HepG2 (cell line): Measurements from ENCODE around the gene TUT7. TPM values are rescaled to one million over a fixed set of nuclear protein-coding genes. Genes with fewer than 3 reads are reported as not detected.

ENCODE experiments used
- CBX2 ChIP-seq, 2 experiments: fragments of 200-600 bp in 1 of 2; sonication (generic); formaldehyde crosslinking in 1 of 2; IDR thresholded peaks; 2 replicates each; pipeline versions ENCODE4 v1.7.0 to v1.8.1; 2018 to 2022; ENCODE audit warnings: low read depth in 2 of 2, low read length in 1 of 2, mild to moderate bottlenecking in 1 of 2, missing genetic modification reagents in 1 of 2
- DPF2 ChIP-seq: sonication (generic); formaldehyde crosslinking; IDR thresholded peaks from 2 replicates; pipeline ENCODE4 v1.4.0; 2020; ENCODE audit warnings: mild to moderate bottlenecking, low read depth, missing genetic modification reagents, borderline replicate concordance
- HOMEZ ChIP-seq: IDR thresholded peaks from 2 replicates; pipeline ENCODE4 v1.6.1; 2016; ENCODE audit warnings: low read depth
- HOXA7 ChIP-seq: sonication (generic); formaldehyde crosslinking; IDR thresholded peaks from 2 replicates; pipeline ENCODE4 v1.8.1; 2022; ENCODE audit warnings: mild to moderate bottlenecking, missing genetic modification reagents, moderate library complexity
- JUNB ChIP-seq: sonication (generic); formaldehyde crosslinking; IDR thresholded peaks from 2 replicates; pipeline ENCODE4 v1.8.0; 2022; ENCODE audit warnings: missing genetic modification reagents, mild to moderate bottlenecking, borderline replicate concordance
- MAFK ChIP-seq, 2 experiments: IDR thresholded peaks in 1 of 2; conservative IDR thresholded peaks in 1 of 2; 2 replicates each; pipeline ENCODE4 v1.6.1; 2011; ENCODE audit warnings: improper control_type of control experiment in 2 of 2, low read length in 2 of 2
- MBD4 ChIP-seq: IDR thresholded peaks from 2 replicates; pipeline ENCODE4 v1.6.1; 2012; ENCODE audit warnings: low read length, inconsistent platforms, borderline replicate concordance
- NR1H2 ChIP-seq: sonication (generic); formaldehyde crosslinking; IDR thresholded peaks from 2 replicates; pipeline ENCODE4 v1.8.1; 2022; ENCODE audit warnings: low read depth, missing genetic modification reagents, borderline replicate concordance
- PAXIP1 ChIP-seq: sonication (generic); formaldehyde crosslinking; conservative IDR thresholded peaks from 2 replicates; pipeline ENCODE4 v1.4.0; 2020; ENCODE audit warnings: mild to moderate bottlenecking, missing genetic modification reagents, moderate library complexity
- RORA ChIP-seq: sonication (generic); formaldehyde crosslinking; IDR thresholded peaks from 2 replicates; pipeline ENCODE4 v1.5.0; 2020; ENCODE audit warnings: mild to moderate bottlenecking, missing genetic modification reagents, moderate library complexity
- SP140L ChIP-seq: sonication (generic); formaldehyde crosslinking; IDR thresholded peaks from 2 replicates; pipeline ENCODE4 v1.4.0; 2020; ENCODE audit warnings: missing genetic modification reagents, borderline replicate concordance
- ZBTB21 ChIP-seq: sonication (generic); formaldehyde crosslinking; IDR thresholded peaks from 2 replicates; pipeline ENCODE4 v1.4.0; 2020; ENCODE audit warnings: missing genetic modification reagents
- ZBTB42 ChIP-seq: sonication (generic); formaldehyde crosslinking; IDR thresholded peaks from 2 replicates; pipeline ENCODE4 v1.5.0; 2020; ENCODE audit warnings: mild to moderate bottlenecking, missing genetic modification reagents
- ZNF256 ChIP-seq: sonication (generic); formaldehyde crosslinking; conservative IDR thresholded peaks from 2 replicates; pipeline ENCODE4 v1.4.0; 2020; ENCODE audit warnings: missing genetic modification reagents
- ZNF329 ChIP-seq: sonication (generic); formaldehyde crosslinking; IDR thresholded peaks from 2 replicates; pipeline ENCODE4 v1.9.0; 2021; ENCODE audit warnings: low read depth, mild to moderate bottlenecking, missing genetic modification reagents
- ZNF337 ChIP-seq: sonication (generic); formaldehyde crosslinking; IDR thresholded peaks from 2 replicates; pipeline ENCODE4 v1.5.1; 2020; ENCODE audit warnings: missing genetic modification reagents, low read depth, mild to moderate bottlenecking, borderline replicate concordance
- ZNF432 ChIP-seq: sonication (generic); formaldehyde crosslinking; IDR thresholded peaks from 2 replicates; pipeline ENCODE4 v1.5.0; 2020; ENCODE audit warnings: missing genetic modification reagents, mild to moderate bottlenecking, borderline replicate concordance
- ZNF678 ChIP-seq: sonication (generic); formaldehyde crosslinking; IDR thresholded peaks from 2 replicates; pipeline ENCODE4 v1.4.0; 2020; ENCODE audit warnings: mild to moderate bottlenecking, missing genetic modification reagents
- ZNF777 ChIP-seq: sonication (generic); formaldehyde crosslinking; IDR thresholded peaks from 2 replicates; pipeline ENCODE4 v1.4.0; 2020; ENCODE audit warnings: missing genetic modification reagents
- ZNF839 ChIP-seq: sonication (generic); formaldehyde crosslinking; IDR thresholded peaks from 2 replicates; pipeline ENCODE4 v1.4.0; 2020; ENCODE audit warnings: missing genetic modification reagents, mild to moderate bottlenecking, borderline replicate concordance
- ZNF883 ChIP-seq: sonication (generic); formaldehyde crosslinking; IDR thresholded peaks from 2 replicates; pipeline ENCODE4 v1.5.1; 2020; ENCODE audit warnings: mild to moderate bottlenecking, missing genetic modification reagents; ENCODE audit errors: not compliant biosample characterization
- ZNF891 ChIP-seq: sonication (generic); formaldehyde crosslinking; IDR thresholded peaks from 2 replicates; pipeline ENCODE4 v1.5.0; 2020; ENCODE audit warnings: mild to moderate bottlenecking, missing genetic modification reagents
- polyA plus RNA-seq, 8 experiments: library from polyadenylated mRNA; depleted of rRNA in 3 of 8; stranded (reverse) in 7 of 8; unstranded in 1 of 8; fragments of >200 nt; fragmentation: Illumina TruSeq in 4 of 8; extraction: Trizol in 4 of 8; gene quantifications; 2 replicates each; pipeline versions ENCODE4 v1.2.1 to v1.2.3, GENCODE V29; 2011 to 2016; ENCODE audit warnings: low read depth in 4 of 8, missing spikeins in 1 of 8, mixed read lengths in 1 of 8; ENCODE audit not compliant: insufficient read depth in 1 of 8
- total RNA-seq, 5 experiments: library from RNA; depleted of rRNA; stranded (reverse); fragments of >200 nt; fragmentation: Illumina TruSeq; extraction: Trizol; gene quantifications; 2 replicates each; pipeline ENCODE4 v1.2.3, GENCODE V29; 2016; ENCODE audit warnings: low read depth in 1 of 5
- TF ChIP-seq, protein P1 (sequence below): sonication (generic); formaldehyde crosslinking; IDR thresholded peaks from 2 replicates; pipeline ENCODE4 v1.4.0; 2020; ENCODE audit warnings: mild to moderate bottlenecking, missing genetic modification reagents
- TF ChIP-seq, protein P2 (sequence below): IDR thresholded peaks from 2 replicates; pipeline ENCODE4 v1.6.1; 2016; ENCODE audit warnings: missing compliant biosample characterization, missing genetic modification reagents, borderline replicate concordance

Gene TUT7
- total and polyA plus RNA-seq, 2 of the 13 experiments (the other 11 are each of a cell fraction or from before 2014, with no cell fraction given): 12.0 to 19.4 TPM

DNA sequence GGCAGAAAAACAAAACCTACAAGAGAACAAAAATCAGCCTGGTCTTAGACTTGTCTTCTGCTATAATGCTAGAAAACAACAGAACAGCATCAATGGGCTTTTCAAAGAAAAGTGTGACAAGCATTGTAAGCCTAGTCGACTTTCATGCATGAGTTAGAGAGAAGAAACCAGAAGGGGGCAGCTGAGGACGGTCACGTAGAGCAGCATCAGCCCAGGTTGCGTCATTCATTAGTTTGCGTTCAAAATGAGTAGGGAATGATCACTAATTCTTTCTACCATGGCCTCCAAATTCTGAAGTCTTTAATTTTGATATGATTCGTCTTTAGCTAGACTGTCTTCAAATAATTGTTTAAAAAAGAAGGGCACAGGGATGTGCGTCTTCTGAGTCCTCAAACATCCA, 67.2 kb downstream of the TUT7 start (continued):
- TF ChIP-seq PAXIP1 (CRISPR knock-in tag) (no peak), SP140L (CRISPR knock-in tag) (no peak), CBX2 (IDR thresholded peaks at IDR 0.05; ENCODE audit: low read depth, low read length) (no peak), CBX2 (CRISPR knock-in tag; IDR thresholded peaks at IDR 0.05; ENCODE audit: low read depth) (no peak), RORA (CRISPR knock-in tag) (no peak), MBD4 (no peak), ZNF777 (CRISPR knock-in tag) (no peak), MAFK (conservative IDR thresholded peaks at IDR 0.05 in 1 of 2, IDR thresholded peaks at IDR 0.05 in 1 of 2; ENCODE audit: low read length in 2 of 2) (no peak), ZBTB21 (CRISPR knock-in tag) (no peak), ZNF883 (CRISPR knock-in tag) (no peak), ZNF839 (CRISPR knock-in tag) (no peak), ZNF678 (CRISPR knock-in tag) (no peak), ZNF432 (no peak), ZNF256 (CRISPR knock-in tag) (no peak), NR1H2 (CRISPR knock-in tag) (no peak), ZNF337 (no peak), ZNF891 (no peak), HOMEZ (CRISPR knock-in tag) (0 out of 2 replicates have a peak, but pooled peaks have one; percentile 49), HOXA7 (CRISPR knock-in tag) (no peak), ZBTB42 (no peak), ZNF329 (CRISPR knock-in tag) (no peak), DPF2 (CRISPR knock-in tag) (no peak), JUNB (CRISPR knock-in tag) (no peak)
- TF ChIP-seq, protein P1, sequence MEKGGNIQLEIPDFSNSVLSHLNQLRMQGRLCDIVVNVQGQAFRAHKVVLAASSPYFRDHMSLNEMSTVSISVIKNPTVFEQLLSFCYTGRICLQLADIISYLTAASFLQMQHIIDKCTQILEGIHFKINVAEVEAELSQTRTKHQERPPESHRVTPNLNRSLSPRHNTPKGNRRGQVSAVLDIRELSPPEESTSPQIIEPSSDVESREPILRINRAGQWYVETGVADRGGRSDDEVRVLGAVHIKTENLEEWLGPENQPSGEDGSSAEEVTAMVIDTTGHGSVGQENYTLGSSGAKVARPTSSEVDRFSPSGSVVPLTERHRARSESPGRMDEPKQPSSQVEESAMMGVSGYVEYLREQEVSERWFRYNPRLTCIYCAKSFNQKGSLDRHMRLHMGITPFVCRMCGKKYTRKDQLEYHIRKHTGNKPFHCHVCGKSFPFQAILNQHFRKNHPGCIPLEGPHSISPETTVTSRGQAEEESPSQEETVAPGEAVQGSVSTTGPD (CRISPR knock-in tag): no peak
- TF ChIP-seq, protein P2, sequence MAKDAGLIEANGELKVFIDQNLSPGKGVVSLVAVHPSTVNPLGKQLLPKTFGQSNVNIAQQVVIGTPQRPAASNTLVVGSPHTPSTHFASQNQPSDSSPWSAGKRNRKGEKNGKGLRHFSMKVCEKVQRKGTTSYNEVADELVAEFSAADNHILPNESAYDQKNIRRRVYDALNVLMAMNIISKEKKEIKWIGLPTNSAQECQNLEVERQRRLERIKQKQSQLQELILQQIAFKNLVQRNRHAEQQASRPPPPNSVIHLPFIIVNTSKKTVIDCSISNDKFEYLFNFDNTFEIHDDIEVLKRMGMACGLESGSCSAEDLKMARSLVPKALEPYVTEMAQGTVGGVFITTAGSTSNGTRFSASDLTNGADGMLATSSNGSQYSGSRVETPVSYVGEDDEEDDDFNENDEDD (CRISPR knock-in tag): no peak
